CD4-positive, alpha-beta memory T cell (primary cell): ENCODE measurements around the gene CACNA1I. TPM values are rescaled to one million over a fixed set of nuclear protein-coding genes. Genes with fewer than 3 reads are reported as not detected.

Source experiments
- CTCF ChIA-PET: fragments of 350-600 bp; sonication (Branson Sonifier 250); formaldehyde crosslinking; loops from one replicate; lab custom pipeline; 2021; ENCODE audit warnings: inconsistent platforms; ENCODE audit not compliant: partially characterized antibody; lab: Charles Lee
- POLR2A ChIA-PET: fragments of 350-600 bp; sonication (Branson Sonifier 250); formaldehyde crosslinking; loops from one replicate; lab custom pipeline; 2021; ENCODE audit not compliant: partially characterized antibody; lab: Charles Lee
- DNase-seq, 5 donors: peaks; one replicate each; pipeline versions ENCODE4 v3.0.0 to v3.0.0-alpha.2; 2020 to 2022; ENCODE audit warnings: mixed read lengths in 1 of 5
- H3K27ac ChIP-seq: one replicate; pipeline ENCODE4 v1.7.0; 2013; ENCODE audit warnings: low read depth, low read length
- H3K27me3 ChIP-seq: 2 replicates; pipeline ENCODE4 v1.7.0; 2013; ENCODE audit warnings: mild to moderate bottlenecking, low read length, moderate library complexity; ENCODE audit not compliant: insufficient read depth
- H3K36me3 ChIP-seq: 2 replicates; pipeline ENCODE4 v1.7.0; 2013; ENCODE audit warnings: mild to moderate bottlenecking, low read length, moderate library complexity; ENCODE audit not compliant: insufficient read depth
- H3K4me1 ChIP-seq: 2 replicates; pipeline ENCODE4 v1.7.0; 2013; ENCODE audit warnings: mild to moderate bottlenecking, low read length, moderate library complexity; ENCODE audit not compliant: insufficient read depth
- H3K4me3 ChIP-seq, 2 donors: one replicate each; pipeline ENCODE4 v1.7.0; 2013; ENCODE audit warnings: low read length in 2 of 2, mild to moderate bottlenecking in 1 of 2
- H3K9me3 ChIP-seq, 2 donors: one replicate each; pipeline ENCODE4 v1.7.0; 2013; ENCODE audit warnings: low read length in 2 of 2, control low read depth in 1 of 2; ENCODE audit not compliant: control insufficient read depth in 1 of 2
- H3K27ac Mint-ChIP-seq, 7 donors: one replicate each; pipeline ENCODE4 v1.8.0; 2020 to 2021; ENCODE audit warnings: mixed read lengths in 7 of 7, mild to moderate bottlenecking in 6 of 7, inconsistent platforms in 3 of 7, moderate library complexity in 3 of 7
- H3K27me3 Mint-ChIP-seq, 2 donors: one replicate each; pipeline ENCODE4 v1.8.0; 2020 to 2021; ENCODE audit warnings: mixed read lengths in 2 of 2
- H3K36me3 Mint-ChIP-seq, 2 donors: one replicate each; pipeline ENCODE4 v1.8.0; 2020 to 2021; ENCODE audit warnings: mixed read lengths in 2 of 2, inconsistent platforms in 1 of 2, mild to moderate bottlenecking in 1 of 2
- H3K4me1 Mint-ChIP-seq, 4 donors: one replicate each; pipeline ENCODE4 v1.8.0; 2020 to 2021; ENCODE audit warnings: mixed read lengths in 4 of 4, mild to moderate bottlenecking in 1 of 4
- H3K4me3 Mint-ChIP-seq, 8 donors: one replicate each; pipeline ENCODE4 v1.8.0; 2020 to 2021; ENCODE audit warnings: mixed read lengths in 8 of 8, mild to moderate bottlenecking in 7 of 8, moderate library complexity in 6 of 8, inconsistent platforms in 3 of 8
- H3K9me3 Mint-ChIP-seq, 8 donors: one replicate each; pipeline ENCODE4 v1.8.0; 2020 to 2021; ENCODE audit warnings: mixed read lengths in 8 of 8, mild to moderate bottlenecking in 5 of 8, inconsistent platforms in 3 of 8, moderate library complexity in 1 of 8
- intact Hi-C: fragments of 100-400 bp; cut with micrococcal nuclease; formaldehyde crosslinking; loops from one replicate; pipeline ENCODE4 v1.15.1; 2023
- polyA plus RNA-seq, 2 donors: library from polyadenylated mRNA; unstranded; fragments of 300-500 nt; fragmentation: Illumina TruSeq; gene quantifications; one replicate each; pipeline ENCODE4 v1.2.3, GENCODE V29; 2021
- total RNA-seq, 2 experiments: library from RNA; stranded (reverse); gene quantifications; one replicate each; pipeline ENCODE4 v1.2.3, GENCODE V29; 2021

The CACNA1I gene
- total and polyA plus RNA-seq, 4 experiments from 2014 or later: 0.30 to 58.0 (median 29.7) TPM

- no peaks in the 10 kb centered on the region for H3K36me3 ChIP-seq
- intact Hi-C loops: loop anchor here (5.0 to 10.0 kb wide), 2 partner anchors 121 to 257 kb away; no protein-coding TSS in a partner anchor
- H3K9me3 ChIP-seq: no peaks in the 10 kb centered on the region
- no peaks in the 10 kb centered on the region for H3K27me3 ChIP-seq
- ChIA-PET CTCF (no interaction called here), POLR2A (interaction anchor here (1.0 to 2.1 kb wide), 5 partner anchors 11 to 239 kb away, joined by 3 to 9 read pairs (median 3); no protein-coding TSS in a partner anchor)
- H3K4me1 ChIP-seq: no peaks in the 10 kb centered on the region
- Mint-ChIP-seq H3K4me3 (no peak overlapping the region), H3K9me3 (peaks cover 0 to 5% (median 0%) of the 10 kb centered on the region in 8 donors), H3K36me3 (peaks cover 0 to 11% of the 10 kb centered on the region in 2 donors), H3K27ac (peak overlapping the region in 4 of 7 donors; percentile 27 to 71 (median 40)), H3K27me3 (peaks cover 1 to 5% of the 10 kb centered on the region in 2 donors), H3K4me1 (peaks cover 3 to 18% (median 5%) of the 10 kb centered on the region in 4 donors)
- H3K4me3 ChIP-seq: no peak overlapping the region
- no peak overlapping the region for H3K27ac ChIP-seq
- no peak for DNase-seq
Observed at GRCh38 chr22:39688186-39688785, 117.7 kb downstream of the CACNA1I start.

- Histone ChIP-seq H3K27ac (no peak overlapping the region), H3K9me3 (no peaks in the 10 kb centered on the region), H3K27me3 (no peaks in the 10 kb centered on the region), H3K4me1 (no peaks in the 10 kb centered on the region), H3K36me3 (no peaks in the 10 kb centered on the region), H3K4me3 (no peak overlapping the region)
- peaks cover 3 to 18% (median 5%) of the 10 kb centered on the region in 4 donors for H3K4me1 Mint-ChIP-seq
- intact Hi-C loops: loop anchor here (5.0 to 10.0 kb wide), 2 partner anchors 122 to 255 kb away; no protein-coding TSS in a partner anchor
- H3K36me3 Mint-ChIP-seq: peaks cover 0 to 3% of the 10 kb centered on the region in 2 donors
- peaks cover 2 to 7% of the 10 kb centered on the region in 2 donors for H3K27me3 Mint-ChIP-seq
- ChIA-PET POLR2A (interaction anchor here (0.6 to 2.1 kb wide), 6 partner anchors 11 to 238 kb away, joined by 3 to 9 read pairs (median 4); no protein-coding TSS in a partner anchor), CTCF (interaction anchor here (0.9 kb wide), 1 partner anchor 67 kb away, joined by 3 read pairs; no protein-coding TSS in a partner anchor)
- H3K9me3 Mint-ChIP-seq: peaks cover 0 to 4% (median 0%) of the 10 kb centered on the region in 8 donors
- H3K4me3 Mint-ChIP-seq: no peak overlapping the region
- no peak for DNase-seq
- no peak overlapping the region for H3K27ac Mint-ChIP-seq
Observed at GRCh38 chr22:39689421-39689820, 118.9 kb downstream of the CACNA1I start.

- H3K27ac ChIP-seq: no peak overlapping the region
- no peak overlapping the region for H3K4me3 Mint-ChIP-seq
- H3K4me1 ChIP-seq: no peaks in the 10 kb centered on the region
- H3K27ac Mint-ChIP-seq: no peak overlapping the region
- ChIA-PET POLR2A (interaction anchor here (1.5 kb wide), 1 partner anchor 35 kb away, joined by 3 read pairs; no protein-coding TSS in a partner anchor), CTCF (no interaction called here)
- no peak overlapping the region for H3K4me3 ChIP-seq
- no peaks in the 10 kb centered on the region for H3K36me3 ChIP-seq
- peaks cover 0 to 1% of the 10 kb centered on the region in 2 donors for H3K36me3 Mint-ChIP-seq
- no peaks in the 10 kb centered on the region for H3K9me3 ChIP-seq
- intact Hi-C loops: no loop called here
- DNase-seq: no peak
- H3K4me1 Mint-ChIP-seq: peaks cover 4 to 18% (median 5%) of the 10 kb centered on the region in 4 donors
- H3K9me3 Mint-ChIP-seq: peaks cover 0 to 4% (median 0%) of the 10 kb centered on the region in 8 donors
- H3K27me3 Mint-ChIP-seq: peaks cover 3 to 13% of the 10 kb centered on the region in 2 donors
- H3K27me3 ChIP-seq: no peaks in the 10 kb centered on the region
Observed at GRCh38 chr22:39690881-39691605, 120.5 kb downstream of the CACNA1I start.

- peaks cover 0 to 12% (median 2%) of the 10 kb centered on the region in 4 donors for H3K4me1 Mint-ChIP-seq
- H3K27me3 Mint-ChIP-seq: peaks cover 4 to 13% of the 10 kb centered on the region in 2 donors
- H3K4me1 ChIP-seq: no peaks in the 10 kb centered on the region
- ChIA-PET CTCF (no interaction called here), POLR2A (no interaction called here)
- H3K27ac ChIP-seq: no peak overlapping the region
- intact Hi-C loops: no loop called here
- no peaks in the 10 kb centered on the region for H3K36me3 Mint-ChIP-seq
- H3K27me3 ChIP-seq: no peaks in the 10 kb centered on the region
- no peak for DNase-seq
- no peaks in the 10 kb centered on the region for H3K36me3 ChIP-seq
- peak overlapping the region in 3 of 7 donors; percentile 7 to 65 (median 25) for H3K27ac Mint-ChIP-seq
- no peak overlapping the region for H3K4me3 ChIP-seq
- H3K4me3 Mint-ChIP-seq: no peak overlapping the region
- H3K9me3 Mint-ChIP-seq: peaks cover 0 to 4% (median 0%) of the 10 kb centered on the region in 8 donors
- no peaks in the 10 kb centered on the region for H3K9me3 ChIP-seq
Observed at GRCh38 chr22:39693943-39694500, 123.5 kb downstream of the CACNA1I start.

- Mint-ChIP-seq H3K9me3 (no peaks in the 10 kb centered on the region), H3K27me3 (peaks cover 3 to 8% of the 10 kb centered on the region in 2 donors), H3K27ac (no peak overlapping the region), H3K4me1 (peaks cover 0 to 1% (median 0%) of the 10 kb centered on the region in 4 donors), H3K36me3 (no peaks in the 10 kb centered on the region), H3K4me3 (no peak overlapping the region)
- H3K36me3 ChIP-seq: no peaks in the 10 kb centered on the region
- no peak overlapping the region for H3K4me3 ChIP-seq
- intact Hi-C loops: no loop called here
- no peak overlapping the region for H3K27ac ChIP-seq
- H3K4me1 ChIP-seq: no peaks in the 10 kb centered on the region
- DNase-seq: no peak
- no peaks in the 10 kb centered on the region for H3K9me3 ChIP-seq
- ChIA-PET CTCF (interaction anchor here (0.7 kb wide), 1 partner anchor 366 kb away, joined by 3 read pairs; no protein-coding TSS in a partner anchor), POLR2A (no interaction called here)
- no peaks in the 10 kb centered on the region for H3K27me3 ChIP-seq
Observed at GRCh38 chr22:39697790-39698430, 127.4 kb downstream of the CACNA1I start.

- ChIA-PET POLR2A (no interaction called here), CTCF (no interaction called here)
- intact Hi-C loops: no loop called here
- Histone ChIP-seq H3K36me3 (no peaks in the 10 kb centered on the region), H3K27ac (no peak overlapping the region), H3K9me3 (no peaks in the 10 kb centered on the region), H3K4me1 (no peaks in the 10 kb centered on the region), H3K4me3 (no peak overlapping the region), H3K27me3 (no peaks in the 10 kb centered on the region)
- DNase-seq: no peak
- peaks cover 1 to 4% of the 10 kb centered on the region in 2 donors for H3K27me3 Mint-ChIP-seq
- no peaks in the 10 kb centered on the region for H3K9me3 Mint-ChIP-seq
- no peak overlapping the region for H3K4me3 Mint-ChIP-seq
- H3K27ac Mint-ChIP-seq: no peak overlapping the region
- H3K36me3 Mint-ChIP-seq: no peaks in the 10 kb centered on the region
- H3K4me1 Mint-ChIP-seq: peaks cover 0 to 1% (median 0%) of the 10 kb centered on the region in 4 donors
Observed at GRCh38 chr22:39699631-39700360, 129.2 kb downstream of the CACNA1I start.
